HG03521 (cell line): ENCODE measurements around the gene AOC3.
"Not testable (repeated sequence)": the region's sequence is repeated elsewhere in the genome, so short reads cannot be mapped to it uniquely, and the experiment has no call there.

ENCODE experiments used
- ATAC-seq: cut with Tn5 transposase; IDR thresholded peaks from one replicate; pipeline ENCODE4 v1.9.1; 2021; ENCODE audit warnings: mild to moderate bottlenecking, moderate library complexity; ENCODE audit not compliant: unreplicated experiment

The AOC3 gene

DNA sequence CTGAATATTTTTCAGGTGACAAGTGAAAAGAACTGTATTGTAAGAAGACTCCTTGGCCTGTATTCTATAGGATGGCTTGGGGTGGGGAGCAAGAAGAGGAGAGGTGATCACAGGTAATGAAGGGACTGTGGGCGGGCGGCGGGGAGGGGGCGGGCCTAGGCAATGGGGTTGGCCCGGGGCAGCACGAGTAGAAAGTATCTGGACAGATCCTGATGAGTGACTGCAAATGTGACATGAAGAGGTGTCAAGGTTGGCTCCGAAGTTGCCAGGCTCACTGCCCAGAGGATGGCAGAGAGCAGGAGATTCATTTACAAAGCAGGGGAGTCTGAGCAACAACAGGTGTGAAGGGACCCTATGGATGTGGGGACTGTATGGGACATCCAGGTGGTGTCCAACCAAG is 38.8 kb downstream of the AOC3 start:
- no peak for ATAC-seq

DNA sequence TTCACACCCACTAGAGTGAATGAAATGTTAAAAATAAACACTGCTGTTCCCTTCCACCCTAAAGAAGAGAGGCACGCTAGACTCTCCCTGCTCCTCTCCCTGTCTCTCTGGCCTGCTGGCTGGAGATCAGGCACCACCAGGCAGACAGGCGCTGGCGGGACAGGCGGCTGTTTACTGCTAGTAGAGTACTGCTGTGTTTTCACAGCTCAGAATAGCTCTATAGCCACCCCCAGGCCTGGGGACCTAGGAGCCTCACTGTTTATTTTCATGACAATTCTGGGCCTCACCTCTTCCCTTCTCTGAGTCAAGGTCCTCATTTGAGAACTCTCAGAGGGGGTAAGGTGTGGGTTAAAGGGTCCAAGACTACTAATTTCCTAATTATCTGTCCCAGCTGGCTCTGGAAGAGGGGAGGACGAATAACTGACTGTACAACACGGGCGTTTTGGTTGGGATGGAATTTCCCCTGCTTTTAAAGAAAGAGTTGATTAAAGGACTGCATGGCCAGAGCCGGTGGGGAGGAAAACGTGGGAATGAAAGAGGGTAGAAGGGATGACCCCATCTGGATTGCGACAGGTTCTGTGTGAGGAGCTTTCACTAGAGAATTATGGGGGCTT is 40.6 kb downstream of the AOC3 start:
- no peak for ATAC-seq

DNA sequence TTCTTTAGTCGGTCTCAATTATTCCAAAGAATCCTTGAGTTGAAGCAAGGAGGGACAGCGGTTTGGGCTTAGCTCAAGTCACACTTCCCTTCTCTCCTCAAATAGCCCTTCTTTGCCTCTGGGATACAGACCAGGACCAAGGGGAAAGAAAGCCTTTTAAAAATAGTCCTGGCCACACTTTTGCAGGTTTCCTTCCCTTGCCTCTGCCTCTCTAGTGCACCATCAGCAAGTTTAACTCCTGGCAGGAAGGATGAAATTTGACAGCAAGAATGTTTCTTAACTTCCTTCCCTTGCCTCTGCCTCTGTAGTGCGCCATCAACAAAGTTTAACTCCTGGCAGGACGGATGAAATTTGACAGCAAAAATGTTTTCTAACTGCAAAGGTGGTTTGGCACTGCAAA is 42.4 kb downstream of the AOC3 start:
- ATAC-seq = no peak

DNA sequence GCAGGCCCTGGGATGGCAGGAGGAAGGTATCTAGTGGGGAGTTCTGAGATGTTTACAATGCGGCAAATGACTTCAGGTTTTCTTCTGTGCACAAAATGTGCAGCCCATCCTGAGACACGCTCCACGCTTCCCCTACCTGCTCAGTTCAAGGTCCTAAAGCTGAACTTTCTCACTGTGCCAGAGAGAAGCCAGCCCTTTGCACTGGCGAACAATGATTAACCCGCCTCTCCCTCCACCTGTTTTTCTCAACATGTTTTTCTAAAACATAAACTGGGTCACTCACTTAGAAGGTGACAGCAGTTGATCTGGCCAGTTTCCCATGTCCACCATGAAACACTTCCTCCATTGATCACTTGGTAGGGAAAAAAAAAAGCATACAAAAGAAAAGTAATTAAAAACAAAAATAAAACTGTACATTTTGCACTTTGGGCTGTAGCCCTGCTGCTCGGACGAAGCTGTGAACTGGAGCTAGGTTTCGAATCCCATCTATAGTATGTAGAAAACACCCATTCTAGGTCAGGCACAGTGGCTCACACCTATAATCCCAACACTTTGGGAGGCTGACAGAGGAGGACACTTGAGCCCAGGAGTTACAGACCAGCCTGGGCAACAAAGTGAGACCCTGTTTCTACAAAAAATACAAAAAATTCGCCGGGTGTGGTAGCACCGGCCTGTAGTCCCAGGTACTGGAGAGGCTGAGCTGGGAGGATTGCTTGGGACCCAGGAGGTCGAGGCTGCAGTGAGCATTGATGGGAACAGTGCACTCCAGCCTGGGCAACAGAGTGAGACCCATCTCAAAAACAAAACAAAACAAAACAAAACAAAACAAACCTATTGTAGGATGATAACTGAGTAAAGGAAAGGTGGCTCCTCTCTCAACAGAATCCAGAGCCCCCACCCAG is 43.5 kb downstream of the AOC3 start:
- ATAC-seq = no peak

DNA sequence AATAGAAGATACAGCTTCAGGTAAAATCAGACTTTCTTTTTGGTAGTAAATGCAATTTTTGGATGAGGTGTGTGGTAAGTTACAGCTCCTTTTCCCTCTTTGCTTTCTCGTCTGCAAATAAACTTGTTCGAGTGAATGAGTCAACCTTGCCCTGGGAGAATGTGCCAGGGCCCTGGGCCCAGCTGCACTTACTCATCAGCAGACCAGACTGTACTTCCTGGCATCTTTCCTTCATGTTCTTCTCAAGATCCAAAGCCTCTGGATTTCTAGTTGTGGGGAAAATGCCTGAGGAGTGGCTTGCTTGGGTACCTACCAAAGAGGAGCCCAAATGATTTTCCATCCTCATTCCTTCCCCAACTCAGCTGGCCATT is 44.2 kb downstream of the AOC3 start:
- ATAC-seq = no peak

DNA sequence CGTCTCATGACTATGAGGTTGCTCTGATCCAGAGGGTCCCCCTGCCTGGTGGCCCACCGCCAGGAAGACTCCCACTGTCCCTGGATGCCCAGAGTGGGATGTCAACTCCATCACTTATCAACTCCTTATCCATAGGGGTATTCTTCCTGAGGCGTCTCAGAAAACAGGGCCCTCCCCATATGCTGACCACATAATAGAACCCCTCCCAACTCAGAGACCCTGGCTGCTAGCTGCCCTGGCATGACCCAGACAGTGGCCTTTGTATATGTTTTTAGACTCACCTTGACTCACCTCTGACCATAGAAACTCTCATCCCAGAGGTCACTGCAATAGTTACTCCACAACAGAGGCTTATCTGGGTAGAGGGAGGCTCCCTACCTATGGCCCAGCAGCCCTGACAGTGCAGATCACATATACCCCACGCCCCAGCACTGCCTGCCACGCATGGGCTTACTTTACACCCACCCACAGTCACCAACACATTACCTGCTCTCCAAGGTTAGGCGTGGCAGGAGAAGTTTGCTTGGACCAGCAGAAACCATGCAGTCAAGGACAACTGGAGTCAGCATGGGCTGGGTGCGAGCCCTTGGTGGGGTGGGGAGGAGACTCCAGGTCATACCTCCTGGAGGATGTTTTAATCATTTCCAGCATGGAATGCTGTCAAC is 47.3 kb downstream of the AOC3 start:
- ATAC-seq = no peak

DNA sequence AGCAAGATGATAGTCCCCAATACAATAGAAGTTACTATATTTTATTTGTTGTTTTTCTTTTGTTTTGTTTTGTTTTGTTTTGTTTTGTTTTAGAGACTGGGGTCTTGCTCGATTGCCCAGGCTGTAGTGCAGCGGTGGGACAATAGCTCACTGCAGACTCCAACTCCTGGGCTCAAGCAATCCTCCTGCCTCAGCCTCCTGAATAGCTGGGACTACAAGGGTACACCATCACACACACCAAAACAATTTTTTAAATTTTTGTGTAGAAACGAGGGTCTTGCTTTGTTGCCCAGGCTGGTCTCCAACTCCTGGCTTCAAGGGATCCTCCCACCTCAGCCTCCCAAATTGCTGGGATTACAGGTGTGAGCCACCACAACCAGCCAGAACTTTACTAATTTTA is 49.0 kb downstream of the AOC3 start:
- not testable (repeated sequence) for ATAC-seq

DNA sequence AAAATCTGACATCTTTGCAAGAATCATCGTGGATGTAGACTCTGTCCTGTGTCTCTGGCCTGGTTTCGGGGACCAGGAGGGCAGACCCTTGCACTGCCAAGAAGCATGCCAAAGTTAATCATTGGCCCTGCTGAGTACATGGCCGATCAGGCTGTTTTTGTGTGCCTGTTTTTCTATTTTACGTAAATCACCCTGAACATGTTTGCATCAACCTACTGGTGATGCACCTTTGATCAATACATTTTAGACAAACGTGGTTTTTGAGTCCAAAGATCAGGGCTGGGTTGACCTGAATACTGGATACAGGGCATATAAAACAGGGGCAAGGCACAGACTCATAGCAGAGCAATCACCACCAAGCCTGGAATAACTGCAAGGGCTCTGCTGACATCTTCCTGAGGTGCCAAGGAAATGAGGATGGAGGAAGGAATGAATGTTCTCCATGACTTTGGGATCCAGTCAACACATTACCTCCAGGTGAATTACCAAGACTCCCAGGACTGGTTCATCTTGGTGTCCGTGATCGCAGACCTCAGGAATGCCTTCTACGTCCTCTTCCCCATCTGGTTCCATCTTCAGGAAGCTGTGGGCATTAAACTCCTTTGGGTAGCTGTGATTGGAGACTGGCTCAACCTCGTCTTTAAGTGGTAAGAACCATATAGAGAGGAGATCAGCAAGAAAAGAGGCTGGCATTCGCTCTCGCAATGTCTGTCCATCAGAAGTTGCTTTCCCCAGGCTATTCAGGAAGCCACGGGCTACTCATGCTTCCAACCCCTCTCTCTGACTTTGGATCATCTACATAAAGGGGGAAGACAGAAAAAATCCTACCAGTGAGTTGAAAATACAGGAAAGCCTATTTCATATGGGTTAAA is 49.7 kb downstream of the AOC3 start, which contains the start of gene G6PC1:
Gene G6PC1, plus strand, starts transcription at position 340 of the 872 bp plus-strand sequence. Its CDS starts 78 bp downstream, at position 418.
- ATAC-seq = no peak

DNA sequence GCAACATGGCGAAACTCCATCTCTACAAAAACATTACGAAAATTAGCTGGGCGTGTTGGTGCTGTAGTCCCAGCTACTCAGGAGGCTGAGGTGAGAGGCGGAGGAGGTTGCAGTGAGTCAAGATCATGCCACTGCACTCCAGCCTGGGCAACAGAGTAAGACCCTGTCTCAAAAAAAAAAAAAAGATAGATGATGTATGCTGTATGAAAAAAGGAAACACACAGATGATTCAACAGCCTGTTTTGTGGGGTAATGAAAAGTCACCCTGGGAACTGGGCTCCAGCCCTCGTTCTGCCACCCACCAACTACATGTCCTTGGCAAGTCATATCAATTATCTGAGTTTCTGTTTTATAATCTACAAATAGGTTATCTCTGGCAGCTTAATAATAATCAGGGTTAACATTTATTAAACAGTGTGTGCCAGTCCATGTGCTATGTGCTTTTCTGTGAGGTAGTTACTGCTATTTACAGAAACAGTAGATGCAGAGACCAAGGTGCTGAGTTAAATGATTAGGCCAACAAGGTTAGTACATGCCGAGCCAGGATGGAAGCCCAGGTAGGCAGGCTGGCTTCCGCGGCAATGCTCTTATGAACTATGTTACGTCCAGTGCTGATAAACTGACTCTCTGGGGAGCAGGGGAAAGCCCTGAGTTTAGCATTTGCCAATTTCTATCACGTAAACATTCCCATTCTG is 50.7 kb downstream of the AOC3 start:
- ATAC-seq = no peak

DNA sequence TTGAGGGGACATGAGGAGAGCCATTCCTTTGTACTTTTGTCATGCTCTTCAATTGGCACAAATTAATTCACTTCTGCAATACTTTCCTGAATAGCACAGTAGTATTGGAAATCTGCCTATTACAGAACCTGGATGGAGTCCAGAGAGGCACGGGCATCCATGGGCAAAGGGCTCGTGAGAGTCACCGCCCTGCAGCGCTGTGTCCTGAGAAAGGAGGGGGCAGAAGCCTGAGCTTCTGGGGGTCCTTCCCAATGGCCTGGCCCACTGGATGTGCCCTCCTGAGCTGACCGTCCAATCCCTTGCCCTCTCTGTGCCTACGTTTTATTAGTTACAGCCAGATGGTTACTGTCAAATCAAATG is 53.1 kb downstream of the AOC3 start:
- no peak for ATAC-seq

DNA sequence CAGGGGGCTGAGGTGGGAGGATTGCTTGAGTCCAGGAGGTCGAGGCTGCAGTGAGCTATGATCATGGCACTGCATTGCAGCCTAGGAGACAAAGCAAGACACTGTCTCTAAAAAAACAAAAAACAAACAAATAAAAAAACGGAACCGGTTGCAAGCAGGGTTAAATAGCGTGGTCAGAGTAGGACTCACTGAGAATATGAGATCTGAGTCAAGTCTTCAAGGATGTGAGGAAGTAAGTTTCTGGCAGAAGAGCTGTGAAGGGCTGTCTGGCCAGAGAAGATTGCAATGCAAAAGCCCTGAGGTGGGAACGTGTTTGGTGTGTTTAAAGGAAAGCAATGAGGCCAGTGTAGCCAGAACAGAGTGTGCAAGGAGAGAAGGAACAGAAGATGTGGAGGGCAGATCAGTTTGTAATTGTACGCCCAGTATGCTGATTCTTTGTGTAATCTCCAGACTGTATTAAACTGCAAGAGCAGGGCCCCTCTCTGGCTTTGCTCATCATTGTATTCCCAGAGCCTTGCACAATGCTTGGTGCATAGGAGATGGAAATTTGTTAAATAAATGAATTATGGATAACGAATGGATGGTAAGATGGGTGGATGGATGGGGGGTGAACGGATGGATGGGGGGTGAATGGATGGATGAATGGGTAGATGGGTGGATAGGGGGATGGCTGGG is 55.9 kb downstream of the AOC3 start:
- ATAC-seq = no peak
